Measurements from ENCODE around the gene GFRAL. TPM values are rescaled to one million over a fixed set of nuclear protein-coding genes. Genes with fewer than 3 reads are reported as not detected.

Gene GFRAL, protein sequence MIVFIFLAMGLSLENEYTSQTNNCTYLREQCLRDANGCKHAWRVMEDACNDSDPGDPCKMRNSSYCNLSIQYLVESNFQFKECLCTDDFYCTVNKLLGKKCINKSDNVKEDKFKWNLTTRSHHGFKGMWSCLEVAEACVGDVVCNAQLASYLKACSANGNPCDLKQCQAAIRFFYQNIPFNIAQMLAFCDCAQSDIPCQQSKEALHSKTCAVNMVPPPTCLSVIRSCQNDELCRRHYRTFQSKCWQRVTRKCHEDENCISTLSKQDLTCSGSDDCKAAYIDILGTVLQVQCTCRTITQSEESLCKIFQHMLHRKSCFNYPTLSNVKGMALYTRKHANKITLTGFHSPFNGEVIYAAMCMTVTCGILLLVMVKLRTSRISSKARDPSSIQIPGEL
- total RNA-seq (2022; extraction: Qiagen RNA extraction; ENCODE audit: low read depth) = not detected in 5 replicates

DNA sequence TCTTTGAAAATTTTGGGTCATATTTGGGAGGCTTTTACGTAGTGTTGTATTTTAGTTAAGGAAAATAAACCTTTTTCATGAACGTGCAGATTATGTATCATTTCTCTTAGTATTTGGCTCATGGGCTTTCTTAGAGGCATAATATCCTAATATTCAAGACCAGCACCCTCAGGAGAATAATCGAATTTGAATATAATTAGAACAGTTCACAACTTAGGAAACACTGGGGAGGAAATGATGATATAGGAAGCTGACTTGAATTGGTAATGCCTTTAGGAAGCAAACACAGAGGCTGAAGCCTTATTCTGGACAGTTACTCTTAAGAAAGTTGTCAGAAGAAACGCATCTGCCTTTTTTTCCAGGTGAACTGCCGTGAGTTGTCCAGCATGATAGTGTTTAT lies at the start of gene GFRAL:
TSS of gene GFRAL (plus strand) at position 301 of the 400 bp plus-strand sequence. CDS start at position 387, 86 bp downstream.

Other genes with a start within 250 kb of the GFRAL start
- not detected in 5 replicates for gene HCRTR2, start 153.0 kb upstream of the GFRAL start, total RNA-seq (2022; extraction: Qiagen RNA extraction; ENCODE audit: low read depth)